Activated B cell treated with CpG ODN at 0.5 μM for 24 hours (primary cell): ENCODE results near the gene APBB2. TPM values are rescaled to one million over a fixed set of nuclear protein-coding genes. Genes with fewer than 3 reads are reported as not detected.

Source experiments
- ATAC-seq: fragments of 200-7000 bp; cut with Tn5 transposase; one replicate; pipeline ENCODE4 v1.10.0; 2021; ENCODE audit warnings: low read depth, mild to moderate bottlenecking, moderate library complexity
- CTCF ChIA-PET: fragments of 350-600 bp; sonication (Branson Sonifier 250); formaldehyde crosslinking; loops from one replicate; lab custom pipeline; 2021; ENCODE audit warnings: antibody characterized with exemption; lab: Charles Lee
- POLR2A ChIA-PET: fragments of 350-600 bp; sonication (Branson Sonifier 250); formaldehyde crosslinking; loops from one replicate; lab custom pipeline; 2021; ENCODE audit warnings: antibody characterized with exemption; lab: Charles Lee
- DNase-seq: peaks from one replicate; pipeline ENCODE4 v3.0.0; 2022
- H3K27ac Mint-ChIP-seq: one replicate; pipeline ENCODE4 v1.8.0; 2020; ENCODE audit warnings: mixed read lengths
- H3K27me3 Mint-ChIP-seq: one replicate; pipeline ENCODE4 v1.8.0; 2021; ENCODE audit warnings: mixed read lengths
- H3K36me3 Mint-ChIP-seq: one replicate; pipeline ENCODE4 v1.8.0; 2021; ENCODE audit warnings: low read depth, mixed read lengths
- H3K4me1 Mint-ChIP-seq: one replicate; pipeline ENCODE4 v1.8.0; 2021; ENCODE audit warnings: mixed read lengths
- H3K4me3 Mint-ChIP-seq: one replicate; pipeline ENCODE4 v1.8.0; 2020; ENCODE audit warnings: mild to moderate bottlenecking, mixed read lengths
- H3K9me3 Mint-ChIP-seq: one replicate; pipeline ENCODE4 v1.8.0; 2020; ENCODE audit warnings: mixed read lengths
- intact Hi-C: fragments of 100-400 bp; cut with micrococcal nuclease; formaldehyde crosslinking; loops from one replicate; pipeline ENCODE4 v1.15.1; 2024
- total RNA-seq: library from RNA; stranded (reverse); gene quantifications from 2 replicates; pipeline ENCODE4 v1.2.3, GENCODE V29; 2022
- TF ChIP-seq, protein P1 (sequence below): fragments of 200-600 bp; IDR thresholded peaks from one replicate; pipeline ENCODE4 v1.8.0; 2022; ENCODE audit warnings: antibody characterized with exemption, mild to moderate bottlenecking

The APBB2 gene
- total RNA-seq, 1 donor from 2014 or later = 3.7 TPM

- ChIA-PET POLR2A (no interaction called here), CTCF (no interaction called here)
- Mint-ChIP-seq H3K9me3 (no peaks in the 10 kb centered on the region), H3K4me3 (no peak overlapping the region), H3K4me1 (no peaks in the 10 kb centered on the region), H3K27me3 (peaks cover 2% of the 10 kb centered on the region), H3K27ac (no peak overlapping the region), H3K36me3 (no peaks in the 10 kb centered on the region)
- TF ChIP-seq, protein P1, sequence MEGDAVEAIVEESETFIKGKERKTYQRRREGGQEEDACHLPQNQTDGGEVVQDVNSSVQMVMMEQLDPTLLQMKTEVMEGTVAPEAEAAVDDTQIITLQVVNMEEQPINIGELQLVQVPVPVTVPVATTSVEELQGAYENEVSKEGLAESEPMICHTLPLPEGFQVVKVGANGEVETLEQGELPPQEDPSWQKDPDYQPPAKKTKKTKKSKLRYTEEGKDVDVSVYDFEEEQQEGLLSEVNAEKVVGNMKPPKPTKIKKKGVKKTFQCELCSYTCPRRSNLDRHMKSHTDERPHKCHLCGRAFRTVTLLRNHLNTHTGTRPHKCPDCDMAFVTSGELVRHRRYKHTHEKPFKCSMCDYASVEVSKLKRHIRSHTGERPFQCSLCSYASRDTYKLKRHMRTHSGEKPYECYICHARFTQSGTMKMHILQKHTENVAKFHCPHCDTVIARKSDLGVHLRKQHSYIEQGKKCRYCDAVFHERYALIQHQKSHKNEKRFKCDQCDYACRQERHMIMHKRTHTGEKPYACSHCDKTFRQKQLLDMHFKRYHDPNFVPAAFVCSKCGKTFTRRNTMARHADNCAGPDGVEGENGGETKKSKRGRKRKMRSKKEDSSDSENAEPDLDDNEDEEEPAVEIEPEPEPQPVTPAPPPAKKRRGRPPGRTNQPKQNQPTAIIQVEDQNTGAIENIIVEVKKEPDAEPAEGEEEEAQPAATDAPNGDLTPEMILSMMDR = no peak
- no peak for ATAC-seq
- intact Hi-C loops = no loop called here
- DNase-seq = no peak
These were observed 142.1 kb downstream of the APBB2 start for GRCh38 chr4:41072021-41072777.

DNA sequence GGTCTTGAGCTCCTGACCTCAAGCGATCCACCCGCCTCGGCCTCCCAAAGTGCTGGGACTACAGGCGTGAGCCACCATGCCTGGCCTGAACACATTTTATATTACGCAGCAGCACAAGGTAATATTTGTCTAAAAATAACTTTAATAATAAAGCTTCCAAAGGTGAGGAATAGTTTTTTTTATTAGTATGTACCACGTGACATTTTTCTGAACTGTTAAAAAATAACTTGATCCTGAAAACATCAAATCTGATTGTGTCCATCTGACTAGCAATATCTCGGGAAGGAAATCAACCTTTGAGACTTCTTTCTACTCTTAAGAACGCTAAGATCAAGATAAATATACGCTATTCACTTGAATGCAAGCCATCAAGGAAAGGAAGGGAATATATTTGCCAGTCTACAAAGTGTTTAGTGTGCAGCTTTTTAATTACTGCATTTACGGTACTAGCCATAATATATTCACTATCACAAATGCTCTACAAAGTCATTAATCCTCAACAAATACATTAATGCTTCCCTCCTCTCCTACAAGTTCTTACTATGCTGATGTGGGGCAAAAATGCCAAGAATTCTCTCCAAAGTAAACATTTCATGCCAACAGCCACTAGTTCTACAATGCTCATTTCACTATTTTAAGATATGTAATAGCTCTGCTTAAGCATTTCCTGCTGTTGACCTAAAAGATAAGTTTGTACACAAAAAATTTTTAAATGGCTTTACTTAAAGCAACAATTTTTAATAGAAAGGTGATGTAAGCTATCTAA, 143.6 kb downstream of the APBB2 start:
- DNase-seq (no peak), ATAC-seq (no peak)
- Mint-ChIP-seq H3K27me3 (peaks cover 2% of the 10 kb centered on the region), H3K36me3 (no peaks in the 10 kb centered on the region), H3K27ac (no peak overlapping the region), H3K9me3 (no peaks in the 10 kb centered on the region), H3K4me3 (no peak overlapping the region), H3K4me1 (no peaks in the 10 kb centered on the region)
- intact Hi-C loops = no loop called here
- POLR2A ChIA-PET = no interaction called here
- CTCF ChIA-PET = no interaction called here
- TF ChIP-seq, protein P1 = no peak

DNA sequence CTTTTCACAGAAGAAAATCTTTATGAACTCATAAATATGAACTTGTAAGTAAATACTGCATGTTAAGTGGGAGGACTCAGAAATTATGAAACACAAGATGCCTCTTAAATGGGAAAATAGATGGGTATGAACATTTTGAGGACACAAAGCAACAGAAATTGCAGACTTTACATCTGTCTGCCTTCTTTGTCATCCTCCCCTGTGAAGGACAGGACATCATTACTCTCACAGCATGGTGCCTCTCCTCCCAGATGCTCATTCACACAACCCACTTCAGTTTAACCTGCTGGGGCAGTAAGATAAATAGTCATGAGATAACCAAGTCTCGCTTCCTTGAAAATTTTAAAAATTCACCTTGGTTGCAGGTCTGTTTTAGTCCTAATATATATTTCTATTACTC, 144.5 kb downstream of the APBB2 start:
- intact Hi-C loops = no loop called here
- no peak for DNase-seq
- POLR2A ChIA-PET = no interaction called here
- ATAC-seq = no peak
- H3K4me1 Mint-ChIP-seq = no peaks in the 10 kb centered on the region
- peaks cover under 1% of the 10 kb centered on the region for H3K27me3 Mint-ChIP-seq
- no peaks in the 10 kb centered on the region for H3K9me3 Mint-ChIP-seq
- no peak overlapping the region for H3K4me3 Mint-ChIP-seq
- H3K36me3 Mint-ChIP-seq = no peaks in the 10 kb centered on the region
- CTCF ChIA-PET = no interaction called here
- TF ChIP-seq, protein P1 = no peak
- H3K27ac Mint-ChIP-seq = no peak overlapping the region

GRCh38 chr4:41069257-41069656, 145.1 kb downstream of the APBB2 start:
- ATAC-seq (no peak), DNase-seq (no peak)
- Mint-ChIP-seq H3K36me3 (no peaks in the 10 kb centered on the region), H3K27me3 (no peaks in the 10 kb centered on the region), H3K4me1 (no peaks in the 10 kb centered on the region), H3K9me3 (no peaks in the 10 kb centered on the region), H3K27ac (no peak overlapping the region), H3K4me3 (no peak overlapping the region)
- TF ChIP-seq, protein P1 = no peak
- intact Hi-C loops = no loop called here
- ChIA-PET CTCF (no interaction called here), POLR2A (no interaction called here)

DNA sequence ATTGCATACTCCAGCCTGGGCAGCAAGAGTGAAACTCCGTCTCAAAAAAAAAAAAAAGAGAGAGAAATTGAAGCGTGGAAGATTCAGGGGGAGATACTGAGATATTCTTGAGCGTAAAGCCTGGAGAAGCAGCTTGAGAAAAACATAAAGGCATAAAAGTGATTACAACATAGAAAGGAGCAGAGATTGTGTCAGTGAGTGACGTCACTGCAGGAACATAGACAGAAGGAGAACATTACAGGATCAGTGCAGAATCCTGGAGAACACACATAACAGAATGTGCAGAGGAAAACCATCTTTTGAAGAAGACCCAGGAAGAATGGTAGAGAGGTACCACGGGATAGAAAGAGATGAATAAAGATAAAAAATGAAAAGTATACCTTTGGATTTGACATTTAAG, 147.0 kb downstream of the APBB2 start:
- Mint-ChIP-seq H3K9me3 (no peaks in the 10 kb centered on the region), H3K27ac (no peak overlapping the region), H3K27me3 (no peaks in the 10 kb centered on the region), H3K4me1 (no peaks in the 10 kb centered on the region), H3K36me3 (no peaks in the 10 kb centered on the region), H3K4me3 (no peak overlapping the region)
- intact Hi-C loops = no loop called here
- ChIA-PET CTCF (no interaction called here), POLR2A (no interaction called here)
- DNase-seq (no peak), ATAC-seq (no peak)
- TF ChIP-seq, protein P1 = no peak
